ENCODE results near the gene NMNAT2.

GRCh38 chr1:183218027-183218618 is 200.1 kb downstream of the NMNAT2 start:
- TF ChIP-seq EP300 (IDR thresholded peaks at IDR 0.05) (no peak), POLR2A (IDR thresholded peaks at IDR 0.05) (no peak), CTCF (IDR thresholded peaks at IDR 0.05) (no peak), POLR2AphosphoS5 (IDR thresholded peaks at IDR 0.05) (peak in 2 of 4 donors; percentile 17 to 29)
